Measurements from ENCODE around the gene WNT6.

Gene WNT6

GRCh38 chr2:218878926-218879761 is 19.5 kb downstream of the WNT6 start:
- no peak for DNase-seq

- DNase-seq: no peak
These were observed 20.1 kb downstream of the WNT6 start for GRCh38 chr2:218879776-218880101.

- DNase-seq: peak; percentile 9 to 69
These were observed 20.7 kb downstream of the WNT6 start, which contains the start of gene WNT10A for GRCh38 chr2:218880102-218880858. WNT10A (plus strand) TSS chr2:218880852; CDS start chr2:218880996, 144 bp downstream.

GRCh38 chr2:218880859-218881594 is 21.4 kb downstream of the WNT6 start:
- DNase-seq: no peak

- no peak for DNase-seq
These were observed 22.3 kb downstream of the WNT6 start for GRCh38 chr2:218881744-218882460.

- no peak for DNase-seq
These were observed 22.8 kb downstream of the WNT6 start for GRCh38 chr2:218882461-218882816.

- no peak for DNase-seq
These were observed 23.3 kb downstream of the WNT6 start for GRCh38 chr2:218882866-218883366.

GRCh38 chr2:218883491-218884490 is 24.2 kb downstream of the WNT6 start:
- DNase-seq: peak in 1 of 2 experiments; percentile 57

GRCh38 chr2:218884519-218884918 is 24.9 kb downstream of the WNT6 start:
- DNase-seq: no peak

GRCh38 chr2:218885981-218886947 is 26.7 kb downstream of the WNT6 start:
- DNase-seq: peak; percentile 90 to 91

GRCh38 chr2:218887079-218887478 is 27.5 kb downstream of the WNT6 start:
- no peak for DNase-seq

- DNase-seq: no peak
These were observed 28.7 kb downstream of the WNT6 start for GRCh38 chr2:218888341-218888740.

GRCh38 chr2:218889937-218890336 is 30.3 kb downstream of the WNT6 start:
- DNase-seq: no peak

- no peak for DNase-seq
These were observed 30.8 kb downstream of the WNT6 start for GRCh38 chr2:218890369-218890768.

GRCh38 chr2:218891275-218892135 is 31.9 kb downstream of the WNT6 start:
- no peak for DNase-seq

GRCh38 chr2:218892693-218893348 is 33.2 kb downstream of the WNT6 start:
- DNase-seq: peak in 1 of 2 experiments; percentile 84

- no peak for DNase-seq
These were observed 33.9 kb downstream of the WNT6 start for GRCh38 chr2:218893349-218894150.

All from NCI-H526 (cell line).